ENCODE measurements around the gene MSANTD4.
"Not testable (repeated sequence)": the region's sequence is repeated elsewhere in the genome, so short reads cannot be mapped to it uniquely, and the experiment has no call there.

MSANTD4 gene

DNA sequence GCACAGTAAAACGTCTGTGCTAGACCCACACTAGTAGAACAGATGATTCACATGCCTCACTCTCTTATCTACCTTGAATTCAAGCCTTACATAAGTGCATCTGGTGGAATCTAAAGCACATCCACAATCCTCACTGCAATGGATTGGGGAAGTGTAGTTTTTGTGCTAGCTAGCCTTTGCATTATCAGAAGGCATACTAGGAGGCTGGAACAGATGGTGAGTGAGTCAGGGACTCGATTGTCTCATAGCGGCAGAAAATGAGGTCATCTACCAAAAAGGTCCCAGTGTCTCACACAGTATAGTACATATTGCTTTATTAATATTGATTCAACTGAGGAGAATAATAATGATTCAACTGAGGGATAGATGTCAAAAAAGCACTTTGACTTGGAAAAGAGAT lies 9.3 kb downstream of the MSANTD4 start:
- DNase-seq (ENCODE audit: low spot score): no peak

GRCh38 chr11:106011481-106011880 lies 10.6 kb downstream of the MSANTD4 start:
- no peak for DNase-seq (ENCODE audit: low spot score)

DNA sequence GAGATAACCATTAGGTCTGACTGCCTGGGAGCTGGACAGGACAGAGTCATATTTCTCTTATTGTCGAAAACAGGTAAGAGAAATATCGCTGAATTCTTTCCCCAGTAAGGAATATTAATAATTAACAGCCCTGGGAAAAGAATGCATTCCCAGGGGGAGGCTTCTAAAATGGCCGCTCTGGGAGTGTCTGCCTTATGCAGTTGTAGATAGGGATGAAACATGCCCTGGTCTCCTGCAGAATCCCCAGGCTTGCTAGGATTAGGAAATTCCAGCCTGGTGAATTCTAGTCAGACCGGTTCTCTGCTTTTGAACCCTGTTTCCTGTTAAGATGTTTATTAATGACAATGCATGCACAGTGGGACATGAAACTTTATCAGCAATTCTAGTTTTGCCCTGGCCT lies 18.9 kb downstream of the MSANTD4 start:
- not testable (repeated sequence) for DNase-seq (ENCODE audit: low spot score)

- no peak for DNase-seq (ENCODE audit: low spot score)
These were observed 20.6 kb downstream of the MSANTD4 start for GRCh38 chr11:106001304-106002012.

- no peak for DNase-seq (ENCODE audit: low spot score)
These were observed 30.2 kb downstream of the MSANTD4 start for GRCh38 chr11:105991888-105992287.

DNA sequence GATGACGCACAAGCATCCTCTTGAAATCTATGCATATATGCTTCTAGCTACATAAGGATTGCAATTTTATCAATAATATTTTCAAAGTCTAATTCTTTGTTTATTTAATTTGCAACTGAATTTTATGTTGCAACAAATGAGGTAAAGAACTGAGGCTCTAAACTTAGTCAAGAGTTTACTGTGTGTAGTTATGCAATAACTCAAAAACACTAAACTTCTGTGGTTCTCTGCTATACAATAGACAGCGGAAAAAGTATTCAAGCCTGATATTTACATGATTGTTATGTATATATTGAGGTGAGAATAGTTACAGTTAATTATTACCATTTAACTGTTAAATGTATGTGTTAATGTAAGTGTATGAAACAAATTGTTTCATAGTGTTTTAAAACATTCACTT lies 32.9 kb downstream of the MSANTD4 start:
- DNase-seq (ENCODE audit: low spot score): no peak

- no peak for DNase-seq (ENCODE audit: low spot score)
These were observed 33.8 kb downstream of the MSANTD4 start for GRCh38 chr11:105988197-105988596.

GRCh38 chr11:105986554-105986953 lies 35.5 kb downstream of the MSANTD4 start:
- no peak for DNase-seq (ENCODE audit: low spot score)

DNA sequence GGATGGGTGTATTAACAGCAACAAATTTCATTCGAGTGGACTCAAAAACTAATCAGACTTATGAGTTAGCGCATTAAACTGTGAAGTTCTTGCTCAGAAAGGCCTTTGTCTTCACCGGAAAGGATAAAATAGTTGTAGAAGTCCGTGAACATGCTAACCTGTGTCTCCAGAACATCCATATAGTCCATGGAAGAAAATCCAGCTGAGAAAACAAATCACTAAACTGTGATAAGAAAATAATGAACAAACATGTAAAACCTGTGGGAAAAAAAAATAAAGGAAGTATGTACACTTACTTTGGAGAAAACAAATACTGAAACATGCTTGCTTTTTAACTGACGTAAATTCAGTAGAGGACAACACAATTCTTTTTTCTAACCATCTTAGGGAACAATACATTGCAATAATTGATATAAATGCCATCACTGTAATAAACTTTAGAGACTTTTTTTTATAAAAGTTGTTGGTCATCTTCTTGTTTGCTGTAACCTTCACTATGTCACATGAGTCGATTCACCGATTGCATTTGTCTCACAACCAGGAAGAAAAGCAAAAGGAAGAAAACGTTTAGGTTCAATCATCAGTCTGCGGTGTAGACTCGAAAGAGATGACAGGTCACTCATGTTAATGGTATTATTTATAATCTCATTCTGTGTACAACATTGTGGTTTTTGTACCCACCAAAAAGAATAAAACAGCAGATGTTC lies 41.9 kb downstream of the MSANTD4 start:
- DNase-seq (ENCODE audit: low spot score): no peak

DNA sequence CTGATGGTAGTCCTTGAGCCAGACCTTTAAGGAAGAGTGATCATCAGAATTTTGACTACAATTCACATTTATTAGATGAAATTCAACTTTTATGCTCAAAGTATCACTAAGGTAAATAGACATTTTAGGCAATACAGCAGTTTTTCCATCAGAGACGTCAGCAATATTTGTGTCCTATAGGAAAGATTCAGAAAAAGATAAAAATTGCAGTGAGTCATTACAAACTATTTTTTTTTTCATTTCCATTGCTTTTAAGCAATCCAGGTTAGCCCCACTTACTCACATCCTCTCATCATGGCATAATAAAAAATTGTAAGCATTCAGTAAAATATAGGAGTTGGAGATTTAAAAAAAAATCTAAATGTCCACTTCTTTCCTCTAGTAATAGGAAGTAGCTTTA lies 46.9 kb downstream of the MSANTD4 start:
- no peak for DNase-seq (ENCODE audit: low spot score)

DNA sequence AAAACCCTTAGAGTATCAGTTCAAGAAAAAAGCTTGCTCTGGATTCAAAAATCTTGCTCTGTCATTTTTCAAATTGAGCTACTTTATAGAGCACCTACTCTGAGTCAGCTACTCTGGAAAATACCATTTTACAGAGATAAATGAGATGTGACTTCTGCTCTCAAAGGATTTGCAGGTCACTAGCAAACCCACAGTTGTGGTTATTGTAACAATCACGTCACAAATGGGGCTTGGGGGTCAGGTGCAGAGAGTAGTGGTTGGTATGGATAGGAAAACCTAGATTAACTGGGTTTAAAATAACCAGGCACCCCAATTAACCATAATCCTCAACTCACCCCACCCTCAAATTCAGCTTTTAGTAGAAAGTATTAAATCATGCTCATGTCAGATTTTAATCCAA lies 52.3 kb downstream of the MSANTD4 start:
- no peak for DNase-seq (ENCODE audit: low spot score)

DNA sequence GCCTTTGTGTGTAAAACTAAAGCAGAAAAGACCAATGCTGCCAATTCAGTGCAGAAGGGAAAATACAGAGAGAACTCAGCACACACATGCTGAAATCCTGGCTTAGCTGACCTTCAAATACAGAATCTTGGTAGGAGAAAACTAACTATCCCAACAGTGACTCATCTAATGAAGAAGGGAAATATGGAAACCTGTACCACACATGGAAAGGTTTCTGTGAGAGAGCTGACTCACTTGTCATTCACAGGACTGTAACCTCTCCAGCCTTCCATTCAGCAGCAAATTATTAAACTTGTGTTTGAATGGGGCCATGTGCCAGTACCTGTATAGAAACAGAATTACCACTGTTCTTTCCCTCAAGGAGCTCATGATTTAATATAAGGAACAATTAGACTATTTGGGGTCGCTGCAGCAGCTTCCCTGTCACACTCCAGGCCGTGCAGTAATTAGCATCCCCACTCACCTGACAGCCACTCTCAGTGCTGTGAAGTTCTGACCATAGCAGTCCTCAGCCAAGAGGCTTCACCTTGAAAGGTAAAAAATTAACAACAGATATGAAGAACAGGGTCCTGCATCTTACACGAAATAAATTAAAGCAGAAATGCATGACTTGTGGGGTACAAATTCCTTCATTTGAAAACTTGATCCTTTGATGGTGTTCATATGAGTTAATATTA lies 53.9 kb downstream of the MSANTD4 start:
- no peak for DNase-seq (ENCODE audit: low spot score)

DNA sequence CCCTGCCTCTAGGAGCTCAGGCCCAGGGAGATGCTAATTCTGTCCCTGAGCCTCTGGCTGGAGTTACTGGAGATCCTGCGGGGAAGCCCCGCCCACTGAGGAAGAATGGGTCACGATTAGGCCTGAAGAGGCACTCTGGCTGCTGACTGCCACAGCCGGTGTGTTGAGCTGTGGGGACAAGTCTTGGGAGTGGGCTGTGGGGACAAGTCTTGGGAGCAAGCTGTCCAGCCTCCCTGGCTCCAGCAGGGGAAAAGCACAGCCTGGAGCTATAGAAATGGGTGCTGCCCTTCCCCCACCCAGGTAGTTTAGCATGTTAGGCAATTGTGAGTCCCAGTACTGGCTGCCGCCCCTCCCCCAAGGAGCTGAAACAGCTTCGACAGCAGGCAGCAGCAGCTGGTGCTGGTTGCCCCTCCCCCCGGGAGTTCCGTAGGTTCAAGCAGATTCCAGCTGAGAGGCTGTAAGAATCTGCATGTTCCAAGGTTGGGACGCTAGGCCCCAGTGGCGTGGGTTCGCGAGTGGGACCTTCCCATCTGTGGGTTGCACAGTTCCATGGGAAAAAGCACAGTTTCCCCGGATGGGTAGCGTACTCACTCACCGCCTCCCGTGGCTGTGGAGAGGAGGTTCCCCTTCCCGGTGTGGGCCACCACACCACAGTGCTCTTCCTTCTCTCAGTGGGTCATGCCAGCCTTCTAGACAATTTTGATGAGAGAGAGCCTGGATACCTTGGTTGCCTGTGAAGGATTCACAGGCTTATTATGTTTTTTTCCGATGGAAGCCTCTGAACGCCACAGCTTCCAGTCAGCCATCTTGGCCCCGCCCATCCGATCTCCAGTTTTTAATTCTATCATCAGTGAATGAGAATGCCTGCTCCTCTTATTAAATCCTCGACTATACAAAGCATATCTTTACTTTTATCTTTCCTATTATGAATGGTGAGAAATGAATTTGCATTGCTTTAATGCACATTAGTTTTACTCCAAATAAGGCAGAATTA lies 61.5 kb downstream of the MSANTD4 start:
- no peak for DNase-seq (ENCODE audit: low spot score)
